Hepatocyte (in vitro differentiated cells): ENCODE measurements around the gene SNX2.

ENCODE experiments used
- CTCF ChIP-seq: fragments of 200-600 bp; sonication (generic); IDR thresholded peaks from 2 replicates; pipeline ENCODE4 v1.5.1; 2016; ENCODE audit warnings: antibody characterized with exemption, mild to moderate bottlenecking; ENCODE audit not compliant: poor library complexity
- EZH2 ChIP-seq: fragments of 200-600 bp; sonication (generic); IDR thresholded peaks from 2 replicates; pipeline ENCODE4 v1.6.1; 2016; ENCODE audit warnings: antibody characterized with exemption, mild to moderate bottlenecking, borderline replicate concordance

- TF ChIP-seq CTCF = no peak
- TF ChIP-seq EZH2 = no peak
Measured at GRCh38 chr5:122766130-122766529, 8.8 kb upstream of the SNX2 start.
